ENCODE measurements around the gene GLRX3. TPM values are rescaled to one million over a fixed set of nuclear protein-coding genes. Genes with fewer than 3 reads are reported as not detected.

GLRX3 gene
- total RNA-seq, 2 donors from 2014 or later: 38.9 to 49.5 TPM

- Histone ChIP-seq H3K9me3 (no peaks in the 10 kb centered on the region), H3K27me3 (no peaks in the 10 kb centered on the region), H3K4me3 (no peak overlapping the region), H3K36me3 (no peaks in the 10 kb centered on the region), H3K27ac (no peak overlapping the region), H3K4me1 (no peaks in the 10 kb centered on the region)
- DNase-seq (ENCODE audit: low spot score): no peak
- TF ChIP-seq CTCF (IDR thresholded peaks at IDR 0.05): no peak
These were observed 77.3 kb downstream of the GLRX3 start for GRCh38 chr10:130213286-130214080.

GRCh38 chr10:130214431-130214830, 78.2 kb downstream of the GLRX3 start:
- Histone ChIP-seq H3K4me3 (no peak overlapping the region), H3K27ac (no peak overlapping the region), H3K9me3 (no peaks in the 10 kb centered on the region), H3K36me3 (no peaks in the 10 kb centered on the region), H3K27me3 (no peaks in the 10 kb centered on the region), H3K4me1 (no peaks in the 10 kb centered on the region)
- TF ChIP-seq CTCF (IDR thresholded peaks at IDR 0.05): no peak
- DNase-seq (ENCODE audit: low spot score): no peak

- Histone ChIP-seq H3K36me3 (no peaks in the 10 kb centered on the region), H3K27me3 (no peaks in the 10 kb centered on the region), H3K9me3 (no peaks in the 10 kb centered on the region), H3K4me3 (no peak overlapping the region), H3K4me1 (no peaks in the 10 kb centered on the region), H3K27ac (no peak overlapping the region)
- TF ChIP-seq CTCF (IDR thresholded peaks at IDR 0.05): no peak
- no peak for DNase-seq (ENCODE audit: low spot score)
These were observed 79.2 kb downstream of the GLRX3 start for GRCh38 chr10:130215151-130215930.

- no peak for TF ChIP-seq CTCF (IDR thresholded peaks at IDR 0.05)
- Histone ChIP-seq H3K27ac (no peak overlapping the region), H3K36me3 (no peaks in the 10 kb centered on the region), H3K9me3 (no peaks in the 10 kb centered on the region), H3K4me3 (no peak overlapping the region), H3K4me1 (no peaks in the 10 kb centered on the region), H3K27me3 (no peaks in the 10 kb centered on the region)
- no peak for DNase-seq (ENCODE audit: low spot score)
These were observed 79.7 kb downstream of the GLRX3 start for GRCh38 chr10:130215931-130216231.

- no peaks in the 10 kb centered on the region for H3K9me3 ChIP-seq
- no peak for DNase-seq (ENCODE audit: low spot score)
- no peaks in the 10 kb centered on the region for H3K4me1 ChIP-seq
- H3K36me3 ChIP-seq: no peaks in the 10 kb centered on the region
- no peak overlapping the region for H3K4me3 ChIP-seq
- no peak for TF ChIP-seq CTCF (IDR thresholded peaks at IDR 0.05)
- no peak overlapping the region for H3K27ac ChIP-seq
- H3K27me3 ChIP-seq: no peaks in the 10 kb centered on the region
These were observed 82.0 kb downstream of the GLRX3 start for GRCh38 chr10:130218181-130218641.
